GM19452 (cell line): Measurements from ENCODE around the gene SLC35F2.
"Not testable (repeated sequence)": the region's sequence is repeated elsewhere in the genome, so short reads cannot be mapped to it uniquely, and the experiment has no call there.

ENCODE experiments used
- ATAC-seq: cut with Tn5 transposase; IDR thresholded peaks from one replicate; pipeline ENCODE4 v1.9.1; 2021; ENCODE audit not compliant: unreplicated experiment

Gene SLC35F2

DNA sequence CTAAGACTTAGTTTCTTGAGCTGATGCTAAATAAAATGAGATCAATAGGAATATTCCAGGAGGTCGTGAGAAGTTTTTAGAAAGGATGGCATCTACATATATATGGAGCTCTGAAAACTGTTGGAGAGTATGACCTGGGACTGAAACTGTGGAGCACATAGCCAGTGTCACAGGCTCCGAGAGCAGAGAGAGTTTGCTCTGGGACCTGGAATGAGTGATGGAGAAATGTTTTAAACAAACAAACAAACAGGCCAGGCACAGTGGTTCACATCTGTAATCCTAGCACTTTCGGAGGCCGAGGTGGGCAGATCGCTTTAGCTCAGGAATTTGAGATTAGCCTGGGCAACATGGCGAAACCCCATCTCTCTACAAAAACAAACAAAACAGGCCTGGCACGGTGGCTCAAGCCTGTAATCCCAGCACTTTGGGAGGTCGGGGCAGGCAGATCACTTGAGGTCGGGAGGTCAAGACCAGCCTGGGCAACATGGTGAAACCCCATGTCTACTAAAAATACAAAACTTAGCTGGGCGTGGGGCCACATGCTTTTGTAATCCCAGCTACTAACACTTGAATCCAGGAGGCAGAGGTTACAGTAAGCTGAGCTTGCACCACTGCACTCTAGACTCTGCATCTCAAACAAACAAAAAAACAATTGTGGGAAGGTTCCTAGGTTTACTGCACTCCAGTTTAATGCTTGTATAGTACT, 67.1 kb downstream of the SLC35F2 start:
- no peak for ATAC-seq

DNA sequence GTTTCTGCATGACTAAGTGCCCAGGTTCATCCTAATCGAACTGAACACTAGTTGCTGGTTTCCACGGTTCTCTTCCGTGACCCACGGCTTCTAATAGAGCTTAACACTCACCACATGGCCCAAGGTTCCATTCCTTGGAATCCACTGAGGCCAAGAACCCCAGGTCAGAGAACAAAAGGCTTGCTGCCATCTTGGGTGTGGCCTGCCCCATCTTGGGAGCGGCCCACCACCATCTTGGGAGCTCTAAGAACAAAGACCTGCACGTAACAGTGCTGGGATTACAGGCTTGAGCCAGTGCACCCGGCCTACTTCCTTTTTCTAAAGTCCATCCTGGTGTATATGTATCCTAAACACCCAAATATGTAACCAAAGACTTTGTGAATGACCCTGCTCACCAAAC, 68.8 kb downstream of the SLC35F2 start:
- no peak for ATAC-seq

DNA sequence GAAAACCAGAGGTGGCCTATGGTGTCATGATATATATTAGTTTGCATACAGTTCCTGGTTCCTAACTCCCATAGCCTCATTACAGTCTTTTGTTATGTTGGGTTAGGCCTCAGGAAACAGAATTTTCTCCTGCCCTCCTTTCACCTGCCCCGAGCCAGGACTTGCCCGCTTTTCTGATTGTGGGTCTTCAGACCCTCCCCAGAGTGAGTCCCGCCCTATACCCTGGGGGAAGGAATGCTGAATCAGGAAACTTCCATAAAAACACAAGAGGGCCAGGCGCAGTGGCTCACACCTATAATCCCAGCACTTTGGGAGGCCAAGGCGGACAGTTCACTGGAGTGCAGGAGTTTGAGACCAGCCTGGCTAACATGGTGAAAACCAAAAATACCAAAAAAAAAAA, 70.9 kb downstream of the SLC35F2 start:
- ATAC-seq: no peak

DNA sequence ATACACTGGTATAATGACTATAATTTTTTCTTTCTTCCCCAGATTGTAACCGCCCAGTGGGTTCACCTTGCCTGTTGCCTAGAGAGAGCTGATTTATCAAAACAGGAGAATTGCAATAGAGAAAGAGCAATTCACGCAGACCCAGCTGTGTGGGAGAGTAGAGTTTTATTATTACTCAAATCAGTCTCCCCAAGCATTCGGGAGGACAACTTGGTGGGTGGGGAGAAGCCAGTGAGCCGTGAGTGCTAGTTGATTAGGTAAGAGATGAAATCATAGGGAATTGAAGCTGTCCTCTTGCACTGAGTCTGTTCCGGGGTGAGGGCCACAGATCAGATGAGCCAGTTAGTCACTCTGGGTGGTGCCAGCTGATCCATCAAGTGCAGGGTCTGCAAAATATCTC, 73.2 kb downstream of the SLC35F2 start:
- no peak for ATAC-seq

DNA sequence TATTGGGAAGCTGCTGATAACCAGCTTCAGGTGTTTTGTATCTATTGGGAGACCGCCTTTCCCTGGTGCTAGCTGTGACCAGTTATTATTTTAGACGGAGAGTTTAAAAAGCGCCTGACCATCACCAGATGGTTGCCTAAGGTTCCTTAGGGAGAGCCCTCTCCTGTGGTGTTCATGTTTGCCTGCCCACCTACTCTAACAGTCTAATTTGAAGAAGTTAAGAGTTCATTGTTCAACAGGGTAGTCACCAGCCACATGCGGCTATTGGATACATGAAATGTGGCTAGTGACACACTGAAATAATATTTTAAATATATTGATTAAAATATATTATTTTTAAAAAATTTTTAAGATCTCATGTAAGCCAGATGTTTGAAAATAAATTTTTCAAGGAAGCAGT, 75.5 kb downstream of the SLC35F2 start:
- ATAC-seq: no peak

DNA sequence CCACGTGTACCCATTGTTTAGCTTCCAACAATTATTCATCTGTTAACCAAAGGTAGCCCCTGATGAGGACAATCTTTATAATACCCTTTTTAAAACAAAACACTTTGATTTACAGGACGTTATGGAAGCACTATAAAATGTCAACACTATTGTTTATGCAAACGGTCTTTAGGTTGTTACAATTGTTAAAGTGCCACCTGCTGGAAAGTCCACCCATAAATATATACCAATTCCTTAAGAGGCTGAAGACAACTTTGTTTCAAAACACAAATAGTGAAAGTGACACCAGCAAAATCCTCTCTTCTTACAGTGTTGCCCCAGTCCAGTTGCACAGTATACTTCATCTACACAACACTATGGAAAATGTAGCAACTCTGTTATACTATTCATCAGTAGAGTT, 77.8 kb downstream of the SLC35F2 start:
- no peak for ATAC-seq

DNA sequence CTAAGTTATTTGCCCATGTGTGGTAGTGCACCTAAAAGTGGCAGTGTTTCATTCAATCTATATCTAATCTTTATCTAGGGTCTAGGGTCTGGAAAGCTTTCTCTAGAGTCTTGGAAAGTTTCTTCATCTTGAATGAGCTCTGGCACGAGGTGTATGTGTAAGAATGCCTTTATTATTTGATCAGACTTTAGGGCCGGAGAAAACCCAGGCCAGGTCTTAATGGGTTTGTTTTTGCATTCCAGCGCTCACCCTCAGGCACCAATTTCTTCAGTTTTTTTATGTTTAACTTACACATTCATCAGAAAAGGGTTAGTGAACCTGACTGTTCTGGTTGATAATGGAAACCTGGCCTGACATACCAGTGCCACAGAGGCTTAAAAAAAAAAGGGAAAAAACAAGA, 78.5 kb downstream of the SLC35F2 start:
- ATAC-seq: no peak

DNA sequence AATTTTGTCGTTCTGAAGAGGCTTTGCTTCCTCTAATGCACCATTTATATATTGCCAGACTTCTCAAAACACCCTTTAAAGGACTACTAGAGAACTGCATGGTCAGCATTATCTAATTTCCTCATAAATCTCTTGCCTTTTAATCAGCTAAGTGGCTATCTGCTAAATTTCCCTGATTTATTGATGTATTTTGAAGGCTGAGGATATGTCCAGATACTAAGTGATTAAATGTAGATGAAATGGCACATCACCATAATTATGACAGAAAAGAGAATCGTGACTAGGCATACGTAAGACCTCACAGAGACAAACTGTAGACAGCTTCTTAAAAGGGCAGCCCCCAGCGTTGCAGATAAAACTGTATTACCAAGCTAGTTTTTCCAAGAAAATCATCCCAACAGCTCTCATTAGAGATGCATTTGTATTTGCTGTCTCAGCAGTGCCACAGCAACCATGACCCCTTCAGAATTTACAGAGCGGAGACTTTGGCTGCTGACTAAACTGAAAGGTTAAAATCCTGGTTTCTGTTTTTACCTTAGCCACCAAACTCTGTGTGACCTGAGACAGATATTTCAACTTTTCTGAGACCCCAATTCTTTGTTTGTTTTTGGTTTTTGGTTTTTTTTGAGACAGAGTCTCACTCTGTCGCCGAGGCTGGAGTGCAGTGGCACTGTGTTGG, 79.6 kb downstream of the SLC35F2 start:
- no peak for ATAC-seq

DNA sequence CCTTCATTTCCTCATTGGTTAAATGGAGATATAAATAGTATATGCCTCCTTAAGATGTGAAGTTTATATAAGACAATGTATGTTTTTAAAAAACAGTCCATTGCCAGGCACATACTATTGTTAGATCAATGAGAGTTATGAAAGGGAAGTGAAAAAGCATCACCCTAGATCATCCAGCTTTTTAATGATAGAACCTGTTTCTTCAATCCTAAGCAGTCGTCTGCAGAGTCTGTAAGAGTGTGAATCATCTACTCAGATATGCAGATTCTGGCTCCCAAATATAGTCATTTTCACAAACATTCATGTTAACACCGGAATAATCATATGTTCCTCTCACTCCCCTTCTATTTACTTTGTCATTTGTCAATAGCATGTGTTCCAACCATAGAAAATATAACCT, 81.5 kb downstream of the SLC35F2 start:
- ATAC-seq: no peak

DNA sequence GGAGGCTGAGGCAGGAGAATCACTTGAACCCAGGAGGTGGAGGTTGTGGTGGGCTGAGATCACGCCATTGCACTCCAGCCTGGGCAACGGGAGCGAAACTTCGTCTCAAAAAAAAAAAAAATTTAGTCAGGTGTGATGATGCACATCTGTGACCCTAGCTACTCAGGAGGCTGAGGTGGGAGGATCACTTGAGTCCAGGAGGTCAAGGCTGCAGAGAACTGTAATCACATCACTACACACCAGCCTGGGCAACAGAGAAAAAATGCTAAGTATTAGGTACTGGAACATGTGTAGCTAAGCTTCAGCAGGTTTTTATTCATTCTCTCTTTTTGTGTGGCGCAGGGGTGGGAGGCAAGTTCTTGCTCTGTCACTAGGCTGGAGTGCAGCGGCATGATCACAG, 82.5 kb downstream of the SLC35F2 start:
- no peak for ATAC-seq

DNA sequence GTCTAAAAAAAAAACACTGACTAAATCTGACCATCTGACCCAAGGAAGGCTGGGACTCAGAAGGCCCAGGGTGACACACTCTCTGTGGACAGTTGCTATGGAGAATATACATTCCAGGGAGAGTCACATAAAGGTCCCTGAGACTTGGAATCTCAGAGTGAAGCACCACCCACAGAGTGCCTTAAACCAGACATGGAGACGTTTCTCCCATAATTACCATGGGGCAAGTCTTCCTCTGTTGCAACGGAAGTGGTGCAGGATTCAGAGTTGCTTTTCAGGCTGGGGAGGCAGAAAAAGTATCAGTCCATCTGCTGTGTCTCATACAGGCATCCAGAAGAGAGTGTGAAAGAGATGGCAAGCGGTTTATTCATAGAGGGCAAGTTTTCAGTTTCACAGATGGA, 88.0 kb downstream of the SLC35F2 start:
- no peak for ATAC-seq

DNA sequence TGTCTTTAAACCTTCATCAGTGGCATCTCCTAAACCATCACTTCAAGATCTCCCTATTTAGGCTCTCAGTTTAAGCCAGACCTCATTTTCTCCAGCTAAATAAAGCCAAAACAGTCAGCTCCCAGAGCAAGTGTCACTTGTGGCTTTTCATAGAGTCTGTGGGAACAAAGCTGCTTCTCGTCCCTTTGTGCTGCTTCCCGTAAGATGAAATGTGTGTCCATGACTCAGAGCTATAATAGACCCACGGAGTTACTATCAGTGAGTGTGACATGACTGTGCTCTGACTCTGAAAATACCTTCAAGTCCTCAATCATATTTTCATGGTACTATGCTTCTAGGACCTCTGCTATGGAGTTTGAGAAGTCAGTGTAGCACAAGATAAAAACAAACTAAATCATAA, 89.4 kb downstream of the SLC35F2 start:
- ATAC-seq: no peak

DNA sequence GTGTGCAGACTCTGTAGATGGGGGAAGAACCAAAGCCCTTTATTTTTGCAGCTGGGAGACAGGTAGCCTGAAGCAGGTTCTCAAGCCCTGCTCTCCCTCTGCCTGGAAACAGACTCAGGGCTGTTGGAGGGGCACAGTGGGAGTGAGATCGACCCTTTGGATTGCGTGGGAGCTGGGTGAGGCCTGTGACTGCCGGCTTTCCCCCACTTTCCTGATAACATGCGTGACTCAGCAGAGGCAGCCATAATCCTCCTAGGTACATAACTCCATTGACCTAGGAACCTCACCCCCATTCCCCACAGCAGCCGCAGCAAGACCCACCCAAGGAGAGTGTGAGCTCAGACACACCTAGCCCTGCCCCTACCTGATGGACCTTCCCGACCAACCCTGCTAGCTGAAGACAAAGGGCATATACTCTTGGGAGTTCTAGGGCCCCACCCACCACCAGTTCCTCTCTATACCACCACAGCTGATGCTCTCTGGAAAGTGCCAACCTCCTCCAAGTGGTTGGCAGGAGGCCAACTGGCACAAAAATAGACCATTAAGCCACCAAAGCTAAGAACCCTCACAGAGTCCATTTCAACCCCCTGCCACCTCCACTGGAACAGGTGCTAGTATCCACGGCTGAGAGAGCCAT, 99.8 kb downstream of the SLC35F2 start:
- not testable (repeated sequence) for ATAC-seq

DNA sequence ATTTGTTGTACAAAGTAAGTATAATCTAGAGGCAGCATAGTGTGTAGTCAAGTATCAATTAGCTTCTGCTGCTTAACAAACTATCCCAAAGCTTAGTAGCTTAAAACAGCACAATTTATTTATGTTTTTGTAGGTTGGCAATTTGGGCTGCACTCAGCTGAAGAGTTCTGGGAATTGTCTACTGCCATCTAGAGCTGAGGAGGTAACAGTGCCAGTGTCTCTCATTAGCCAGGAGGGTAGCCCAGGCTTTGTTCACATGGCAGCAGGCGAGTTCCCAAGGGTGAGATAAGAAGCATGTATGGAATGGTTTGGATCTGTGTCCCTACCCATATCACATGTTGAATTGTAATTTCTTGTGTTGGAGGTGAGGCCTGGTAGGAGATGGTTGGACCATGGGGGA, 100.9 kb downstream of the SLC35F2 start:
- ATAC-seq: no peak

DNA sequence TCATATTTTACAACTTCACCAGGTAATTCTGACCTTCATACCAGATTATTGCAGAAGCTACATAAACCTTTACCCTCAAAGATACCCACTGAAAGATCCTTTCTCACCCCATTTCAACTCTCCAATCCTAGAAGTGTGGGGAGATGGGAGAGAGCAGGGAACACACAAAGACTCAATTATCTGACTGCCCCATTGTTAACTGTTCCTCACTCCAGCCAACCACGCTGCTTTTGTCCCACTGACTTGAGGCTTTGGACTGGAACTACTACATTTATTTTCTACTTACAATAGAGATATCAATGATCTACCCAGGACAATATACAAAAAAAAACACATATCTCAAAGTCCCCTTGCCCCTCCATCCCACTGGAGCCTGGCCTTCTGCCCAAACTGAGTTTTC, 102.0 kb downstream of the SLC35F2 start:
- no peak for ATAC-seq

DNA sequence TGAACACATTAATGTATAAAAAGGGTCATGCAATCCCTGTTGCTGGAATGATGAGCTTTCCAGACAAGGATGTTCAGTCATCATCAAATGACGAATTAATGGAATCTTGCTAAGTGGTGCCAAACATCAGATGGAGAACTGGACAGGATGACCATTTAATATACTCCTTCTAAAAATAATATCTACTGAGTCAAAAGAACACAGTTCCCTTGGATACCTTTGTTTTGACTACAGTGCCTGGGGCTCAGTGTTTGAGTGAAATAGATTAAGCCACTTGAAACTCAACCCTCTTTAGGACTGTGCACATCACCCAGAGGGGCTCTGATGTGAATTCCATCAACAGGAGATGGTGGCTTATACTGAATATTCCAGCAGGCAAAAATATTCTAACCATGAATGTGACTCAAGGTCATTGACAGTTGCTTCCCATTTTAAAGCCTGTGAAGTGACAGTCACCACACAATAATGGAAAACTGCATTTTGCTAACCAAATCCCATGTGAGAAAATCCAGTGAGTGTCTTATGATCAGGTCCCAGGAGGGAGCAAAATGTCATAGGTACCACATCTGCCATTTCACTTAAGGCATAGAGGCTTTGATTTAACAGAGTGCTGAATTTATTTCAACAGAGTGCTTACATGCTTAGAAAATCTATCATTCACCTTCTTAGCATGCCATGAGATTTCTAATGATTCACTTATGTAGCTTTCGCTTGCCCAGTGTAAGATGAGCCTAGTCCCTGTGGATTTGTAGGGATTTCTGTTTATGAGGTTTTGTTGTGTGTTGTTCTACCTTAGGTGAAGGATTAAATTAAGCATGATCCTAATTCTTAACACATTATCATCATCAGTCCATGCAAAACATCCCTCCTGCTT, 105.4 kb downstream of the SLC35F2 start:
- no peak for ATAC-seq

DNA sequence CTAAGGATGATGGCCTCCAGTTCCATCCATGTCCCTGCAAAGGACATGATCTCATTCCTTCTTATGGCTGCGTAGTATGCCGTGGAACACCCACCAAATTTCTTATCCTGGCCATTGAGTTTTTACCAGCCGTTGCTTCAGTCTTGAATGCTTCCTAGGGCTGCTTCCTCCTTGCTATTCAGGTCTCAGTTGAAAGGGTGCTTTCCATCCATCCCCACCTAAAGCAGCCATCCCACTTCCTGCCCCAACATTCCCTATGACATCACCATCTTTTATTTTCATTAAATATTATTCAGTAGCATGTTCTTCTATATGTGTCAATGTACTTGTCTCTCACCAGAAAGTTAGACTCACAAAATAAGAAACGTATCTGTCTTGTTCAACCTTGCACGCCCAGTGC, 106.1 kb downstream of the SLC35F2 start:
- ATAC-seq: no peak

DNA sequence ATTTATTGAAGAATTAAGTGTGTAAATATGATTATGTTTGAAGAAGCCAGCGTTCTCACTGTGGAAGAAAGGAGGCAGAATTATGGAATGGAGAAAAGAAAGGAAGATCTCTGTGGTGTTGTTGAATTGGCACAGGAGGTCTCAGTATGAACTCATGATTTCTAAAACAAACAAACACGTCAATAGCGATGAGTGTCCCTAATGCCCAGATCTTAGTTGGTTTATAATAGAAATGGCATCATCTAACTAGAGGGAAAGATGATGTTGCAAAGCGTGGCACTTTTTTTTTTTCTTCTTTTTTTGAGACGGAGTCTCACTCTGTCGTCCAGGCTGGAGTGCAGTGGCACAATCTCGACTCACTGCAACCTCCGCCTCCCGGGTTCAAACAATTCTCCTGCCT, 107.5 kb downstream of the SLC35F2 start:
- ATAC-seq: no peak

DNA sequence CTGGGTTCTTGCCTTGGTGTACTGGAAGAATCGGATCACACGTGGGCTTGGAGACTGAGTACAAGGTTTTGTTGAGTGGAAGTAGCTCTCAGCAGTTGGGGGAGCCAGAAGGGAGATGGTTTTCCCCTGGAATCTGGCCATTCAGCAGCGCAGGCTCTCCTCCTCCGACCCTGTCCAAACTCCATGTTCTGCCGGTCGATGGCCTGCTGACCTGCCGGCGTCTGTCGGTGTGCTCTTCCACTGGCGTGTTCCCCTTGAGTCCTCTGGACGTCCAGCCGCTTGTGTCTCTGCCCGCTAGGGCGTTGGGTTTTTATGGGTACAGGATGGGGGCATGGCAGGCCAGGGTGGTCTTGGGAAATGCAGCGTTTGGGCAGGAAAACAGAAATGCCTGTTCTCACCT, 108.3 kb downstream of the SLC35F2 start:
- no peak for ATAC-seq

DNA sequence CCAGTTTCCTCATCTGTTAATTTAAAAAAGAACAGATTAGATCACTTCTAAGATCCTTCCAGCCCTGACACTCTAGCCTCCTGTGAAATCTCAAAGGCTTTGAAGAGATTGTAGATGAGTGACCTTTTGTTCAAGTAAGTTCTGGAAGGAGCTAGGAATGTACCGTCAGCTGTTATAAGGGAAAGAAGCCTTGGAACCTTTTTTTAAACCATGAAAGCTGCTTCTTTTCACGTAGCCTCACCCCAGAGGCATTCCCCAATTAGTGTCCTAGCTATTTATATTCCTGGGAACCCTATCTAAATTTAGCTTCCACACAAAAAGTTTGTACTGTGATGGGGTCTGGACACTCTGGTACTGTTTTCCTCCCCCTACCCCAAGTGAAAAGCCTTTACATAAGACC, 111.0 kb downstream of the SLC35F2 start:
- no peak for ATAC-seq

DNA sequence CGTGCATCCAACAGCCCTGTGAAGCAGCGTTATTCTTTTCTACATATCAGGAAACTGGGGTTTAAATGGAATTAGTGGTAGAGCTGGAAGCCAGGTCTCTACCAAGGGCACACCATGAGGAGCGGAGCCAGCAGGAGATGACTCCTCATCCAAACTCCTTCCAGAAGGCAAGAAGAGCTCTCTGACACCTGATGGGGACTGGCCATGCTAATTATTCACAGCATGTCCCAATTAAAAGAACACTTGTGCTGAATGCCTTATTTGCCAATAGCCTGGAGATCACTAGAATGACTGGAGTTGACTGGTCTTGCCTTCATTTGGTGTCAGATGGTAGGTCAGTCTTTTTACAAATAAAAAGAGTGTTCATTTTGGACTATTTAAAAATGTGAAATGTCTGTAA, 113.9 kb downstream of the SLC35F2 start:
- no peak for ATAC-seq

DNA sequence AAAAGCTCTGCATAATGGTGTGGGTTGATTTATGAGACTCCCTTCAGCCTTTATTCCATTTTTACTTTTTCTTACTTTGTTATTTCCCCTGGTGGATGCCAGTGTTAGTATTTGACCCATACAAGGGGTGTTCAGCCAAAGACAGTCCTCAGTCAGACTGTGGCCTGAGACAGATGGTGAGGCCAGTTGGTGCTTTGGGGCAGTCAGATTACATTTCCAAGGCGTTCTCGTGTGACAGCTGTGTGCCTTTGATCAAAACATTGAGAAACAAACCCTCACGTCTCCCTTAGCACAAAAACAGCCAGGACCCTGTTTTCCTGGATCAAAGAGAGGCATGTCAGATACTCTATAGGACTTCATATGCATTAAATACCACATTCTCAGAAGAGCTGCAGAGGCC, 115.4 kb downstream of the SLC35F2 start:
- no peak for ATAC-seq
